ENCODE data around the gene NDUFA6. TPM values are rescaled to one million over a fixed set of nuclear protein-coding genes. Genes with fewer than 3 reads are reported as not detected.

Gene NDUFA6
- total RNA-seq, 1 experiment from 2014 or later = 118 TPM

DNA sequence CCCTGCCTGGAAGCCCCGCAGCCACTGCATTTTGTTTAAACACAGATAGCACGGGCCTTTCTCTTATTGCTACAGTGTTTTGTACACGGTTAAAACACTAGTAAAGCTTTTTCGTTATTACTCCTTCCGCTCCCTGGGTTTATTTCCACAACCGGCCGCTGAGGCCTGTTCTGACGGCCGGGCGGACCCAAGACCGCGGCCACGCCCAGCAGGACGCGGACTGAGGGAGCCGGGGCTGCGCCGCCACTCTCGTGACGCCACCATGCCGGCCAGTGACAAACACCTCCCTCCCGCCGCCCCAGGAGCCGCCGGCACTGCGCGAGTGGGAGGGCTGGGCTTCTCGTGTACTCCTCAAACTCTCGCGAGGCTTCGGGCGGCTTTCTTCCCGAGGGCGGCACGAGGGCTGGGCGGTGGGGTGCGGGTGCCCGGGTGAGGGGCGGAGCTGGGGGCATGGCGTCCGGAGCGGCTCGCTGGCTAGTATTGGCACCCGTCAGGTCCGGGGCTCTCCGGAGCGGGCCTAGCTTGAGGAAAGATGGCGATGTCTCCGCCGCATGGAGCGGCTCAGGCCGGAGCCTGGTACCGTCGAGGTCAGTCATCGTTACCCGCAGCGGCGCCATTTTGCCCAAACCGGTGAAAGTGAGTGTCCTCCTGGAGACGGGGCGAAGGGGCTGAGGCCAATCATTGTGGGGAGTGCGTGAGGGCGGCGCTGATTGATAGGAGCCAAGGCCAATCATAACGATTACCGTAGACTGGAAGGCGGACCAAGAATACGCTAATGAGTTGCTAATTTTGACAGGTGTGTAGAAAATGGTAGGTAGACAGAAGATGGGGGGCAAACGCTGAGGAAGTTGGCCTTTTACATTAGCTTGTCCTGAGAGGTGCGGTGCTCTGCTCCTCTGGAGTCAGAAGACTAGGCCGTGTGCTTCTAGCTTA is 11.0 kb downstream of the NDUFA6 start, which contains the start of gene SMDT1:
SMDT1 (plus strand) TSS at position 382 of the 933 bp plus-strand sequence; CDS start at position 451, 69 bp downstream.
- Histone ChIP-seq H3K4me1 (ENCODE audit: insufficient read depth, low read length) (peaks cover 10% of the 10 kb centered on the region), H3K4me2 (ENCODE audit: low read length) (peak within 1 kb of the TSS; percentile 100), H3K27me3 (ENCODE audit: low read length) (no peaks in the 10 kb centered on the region), H3F3A (ENCODE audit: low read length, unreplicated experiment) (no peaks in the 10 kb centered on the region), H2AFZ (ENCODE audit: low read length) (peak within 1 kb of the TSS; percentile 85), H3K36me3 (ENCODE audit: low read depth, low read length) (peaks cover 3% of the 10 kb centered on the region; the same call in 1 of the 2 replicates), H3K9me3 (ENCODE audit: low read length) (no peaks in the 10 kb centered on the region), H3K27ac (ENCODE audit: low read length) (peak within 1 kb of the TSS; percentile 76), H3K79me2 (ENCODE audit: low read length) (peaks cover 17% of the 10 kb centered on the region), H3K9ac (ENCODE audit: low read length) (peak within 1 kb of the TSS; percentile 92), H4K20me1 (ENCODE audit: low read length) (no peaks in the 10 kb centered on the region), H3K4me3 (ENCODE audit: low read length) (peak within 1 kb of the TSS; percentile 95), H3K9me2 (replicated peaks; ENCODE audit: low read length) (no peaks in the 10 kb centered on the region)
- ATAC-seq = peak; percentile 90
- peak; percentile 95 for DNase-seq
- BruUV-seq (replicated peaks) = TSS peak; percentile 65
- TF ChIP-seq CTCF (conservative IDR thresholded peaks at IDR 0.05; ENCODE audit: low read depth, low read length) (no peak), EZH2phosphoT487 (IDR thresholded peaks at IDR 0.05; ENCODE audit: borderline replicate concordance, low read length) (no peak), EZH2 (IDR thresholded peaks at IDR 0.05; ENCODE audit: low read length, unreplicated experiment) (no peak)
- intact Hi-C loops (cut with micrococcal nuclease) = loop anchor here (1.0 kb wide), 1 partner anchor 11 kb away; the partner anchor contains the start of gene NDUFA6
- ChIA-PET POLR2A (ENCODE audit: unreplicated experiment) (interaction anchor here (0.7 kb wide), 1 partner anchor 16 kb away, joined by 3 read pairs; no protein-coding TSS in a partner anchor), CTCF (no interaction called here)

- H3K4me1 ChIP-seq (ENCODE audit: insufficient read depth, low read length) = peaks cover 10% of the 10 kb centered on the region
- peak overlapping the region; percentile 42 for H3K27ac ChIP-seq (ENCODE audit: low read length)
- DNase-seq (no peak), ATAC-seq (no peak)
- BruUV-seq (replicated peaks) = TSS peak; percentile 91
- intact Hi-C loops (cut with micrococcal nuclease) = no loop called here
- peaks cover 17% of the 10 kb centered on the region for H3K79me2 ChIP-seq (ENCODE audit: low read length)
- H4K20me1 ChIP-seq (ENCODE audit: low read length) = no peaks in the 10 kb centered on the region
- H3F3A ChIP-seq (ENCODE audit: low read length, unreplicated experiment) = no peaks in the 10 kb centered on the region
- H3K4me2 ChIP-seq (ENCODE audit: low read length) = peak overlapping the region; percentile 100
- ChIA-PET CTCF (interaction anchor here (0.8 kb wide), 1 partner anchor 294 kb away, joined by 3 read pairs; no protein-coding TSS in a partner anchor), POLR2A (ENCODE audit: unreplicated experiment) (interaction anchor here (0.5 kb wide), 1 partner anchor 92 kb away, joined by 4 read pairs; no protein-coding TSS in a partner anchor)
- H3K27me3 ChIP-seq (ENCODE audit: low read length) = no peaks in the 10 kb centered on the region
- no peak for TF ChIP-seq EZH2 (IDR thresholded peaks at IDR 0.05; ENCODE audit: low read length, unreplicated experiment)
- no peak for TF ChIP-seq CTCF (conservative IDR thresholded peaks at IDR 0.05; ENCODE audit: low read depth, low read length)
- no peak for TF ChIP-seq EZH2phosphoT487 (IDR thresholded peaks at IDR 0.05; ENCODE audit: borderline replicate concordance, low read length)
- no peaks in the 10 kb centered on the region for H3K9me3 ChIP-seq (ENCODE audit: low read length)
- H3K9ac ChIP-seq (ENCODE audit: low read length) = peak overlapping the region; percentile 92
- peak overlapping the region; percentile 95 for H3K4me3 ChIP-seq (ENCODE audit: low read length)
- peak overlapping the region; percentile 85 for H2AFZ ChIP-seq (ENCODE audit: low read length)
- H3K9me2 ChIP-seq (replicated peaks; ENCODE audit: low read length) = no peaks in the 10 kb centered on the region
- peaks cover 3% of the 10 kb centered on the region; the same call in 1 of the 2 replicates for H3K36me3 ChIP-seq (ENCODE audit: low read depth, low read length)
These were observed 11.9 kb downstream of the NDUFA6 start for GRCh38 chr22:42078469-42079318.

All from PC-3 (cell line).